COLO668 (cell line): ENCODE data around the gene IL16.
"Not testable (repeated sequence)": the region's sequence is repeated elsewhere in the genome, so short reads cannot be mapped to it uniquely, and the experiment has no call there.

ENCODE experiments used
- DNase-seq: peaks from one replicate; lab custom pipeline; 2025; ENCODE audit not compliant: unreplicated experiment; lab: John Stamatoyannopoulos, UW

IL16 gene

DNA sequence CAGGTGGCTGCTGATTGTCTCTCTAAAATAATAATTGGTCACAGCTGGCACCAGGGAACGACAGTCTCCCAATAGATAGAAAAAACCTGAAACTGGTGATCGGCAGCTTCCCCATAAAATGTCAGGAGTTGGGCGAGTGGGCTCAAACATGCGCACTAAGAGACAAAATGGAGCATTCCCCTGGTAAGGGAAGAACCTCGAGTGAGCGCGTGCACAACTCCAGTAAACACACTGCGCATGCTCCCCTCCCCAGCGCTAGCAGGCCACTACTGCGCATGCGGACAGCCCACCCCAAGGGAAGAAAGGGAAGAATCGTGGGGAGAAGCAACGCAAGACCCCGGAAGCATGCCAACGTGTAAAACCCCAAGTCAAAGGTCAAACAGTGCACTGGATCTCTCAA lies 134.9 kb downstream of the IL16 start:
- no peak for DNase-seq

DNA sequence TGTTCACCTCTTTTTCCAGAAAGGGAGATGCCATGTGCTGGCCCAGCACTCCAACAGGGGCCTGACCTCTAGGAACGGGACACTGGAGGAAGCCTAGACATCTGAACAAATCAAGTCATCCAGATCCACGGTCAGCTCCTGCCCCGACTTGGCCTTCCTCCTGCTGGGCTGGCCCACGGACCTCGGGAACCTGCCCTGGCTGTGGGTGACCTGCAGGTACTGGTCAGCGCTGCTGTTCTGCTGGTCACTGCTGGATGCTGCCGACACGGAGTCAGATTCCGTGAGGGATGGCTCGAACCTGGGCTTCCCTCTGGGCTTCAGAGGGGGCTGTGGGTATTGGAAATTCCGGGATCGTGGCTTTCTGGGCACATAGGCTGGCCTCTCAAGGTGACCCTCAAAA lies 135.6 kb downstream of the IL16 start:
- no peak for DNase-seq

DNA sequence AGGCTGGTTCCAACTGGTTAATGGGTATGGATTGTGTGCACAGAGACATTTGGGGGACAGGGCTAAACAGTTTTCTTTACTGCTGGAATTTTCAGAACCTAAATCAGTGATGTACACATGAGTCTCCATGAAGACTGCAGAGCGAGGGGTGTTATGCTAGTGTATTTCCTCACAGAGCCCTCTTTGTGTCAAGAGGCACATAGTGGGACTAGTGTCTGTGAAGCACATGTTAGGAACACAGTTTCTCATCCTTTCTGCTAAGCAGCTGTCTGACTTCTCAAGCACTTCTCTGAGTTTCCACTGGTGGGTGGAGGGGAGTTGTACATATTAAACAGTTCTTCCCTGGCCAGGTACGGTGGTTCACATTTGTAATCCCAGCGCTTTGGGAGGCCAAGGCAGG lies 136.7 kb downstream of the IL16 start:
- no peak for DNase-seq

DNA sequence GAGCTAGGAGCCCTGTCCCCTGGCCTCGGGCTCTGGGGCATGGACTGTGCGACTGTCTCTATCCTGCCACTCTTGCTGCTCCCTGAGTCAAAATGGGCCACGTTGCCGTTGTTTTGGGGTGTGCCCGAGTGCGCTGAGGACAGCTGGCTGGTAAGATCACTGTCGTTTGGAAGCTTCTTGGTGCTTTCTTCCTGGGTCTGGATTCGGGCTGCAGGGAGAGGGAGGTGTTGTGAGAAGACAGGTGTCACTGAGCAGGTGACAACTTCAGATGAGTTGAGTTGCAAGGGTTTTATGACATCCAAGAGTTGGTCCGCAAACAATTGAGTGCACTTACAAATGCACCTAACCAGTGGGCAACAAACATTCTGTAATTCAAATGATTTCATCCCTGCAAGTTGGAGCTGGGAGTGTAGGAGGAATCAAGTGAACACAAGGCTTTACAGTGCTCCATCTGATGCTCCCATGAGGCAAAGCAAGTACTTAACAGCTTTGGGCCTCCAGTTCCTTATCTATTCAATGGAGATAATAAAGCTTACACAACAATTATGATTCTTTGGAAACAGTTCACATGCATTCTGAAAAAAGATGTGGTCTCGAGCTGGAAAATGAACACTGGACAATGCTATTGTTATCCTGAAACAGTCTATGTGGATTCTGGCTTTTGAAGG lies 138.2 kb downstream of the IL16 start:
- no peak for DNase-seq

DNA sequence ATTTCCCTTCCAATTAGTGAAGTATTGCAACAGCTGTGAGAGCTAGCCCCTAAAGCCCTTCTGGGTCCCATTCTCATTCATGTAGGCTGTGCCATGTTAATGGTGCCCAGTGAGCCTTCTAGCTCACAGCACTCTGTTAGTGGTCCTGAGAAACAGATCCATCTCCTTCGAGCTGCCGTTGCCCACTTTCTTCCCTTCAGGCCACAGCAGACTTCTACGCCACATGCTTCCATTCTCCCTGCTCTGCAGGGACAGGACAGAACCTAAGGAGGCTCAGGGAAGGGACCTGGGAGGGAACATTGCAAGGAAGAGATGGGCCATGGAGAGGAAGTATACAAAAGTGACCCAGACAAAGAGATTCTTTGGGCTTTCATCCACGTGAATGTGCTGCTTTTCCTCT lies 139.0 kb downstream of the IL16 start:
- no peak for DNase-seq

DNA sequence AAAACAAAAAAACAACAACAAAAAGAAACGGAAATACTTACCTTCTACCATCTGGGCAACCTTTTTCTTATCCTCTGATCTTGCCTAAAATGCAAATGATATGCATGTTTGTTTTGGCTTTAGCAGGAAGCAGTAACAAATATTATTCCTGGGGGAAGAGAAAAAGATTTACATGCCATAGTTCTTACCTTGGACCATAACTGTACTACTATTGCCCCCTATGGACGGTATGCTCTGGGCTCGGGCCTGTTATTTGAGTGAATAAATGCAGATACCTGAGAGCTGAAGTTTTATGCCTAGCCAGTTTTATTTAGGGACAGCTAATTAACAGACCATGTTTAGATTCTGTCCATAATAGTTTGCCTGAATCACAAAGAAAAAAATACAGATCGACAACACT lies 139.9 kb downstream of the IL16 start:
- DNase-seq: no peak

DNA sequence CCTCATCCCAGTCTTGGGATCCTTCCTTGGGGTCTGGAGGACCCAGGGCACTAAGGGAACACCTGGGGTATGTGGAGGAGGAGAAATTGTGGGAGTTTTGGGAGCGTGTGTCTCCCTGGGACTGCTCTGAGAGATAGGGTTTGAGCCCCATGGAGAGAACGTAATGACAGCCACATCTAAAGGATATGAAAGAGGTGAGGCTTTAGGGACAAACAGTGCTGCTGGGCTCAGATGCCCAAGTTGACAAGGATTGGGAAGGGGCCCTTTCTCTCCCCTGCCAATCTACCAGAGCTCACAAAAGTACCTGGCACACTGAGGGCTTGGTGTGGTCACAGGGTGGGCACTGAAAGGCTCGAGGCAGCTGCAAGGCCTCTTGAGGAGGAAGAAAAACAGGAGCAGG lies 140.6 kb downstream of the IL16 start:
- no peak for DNase-seq

DNA sequence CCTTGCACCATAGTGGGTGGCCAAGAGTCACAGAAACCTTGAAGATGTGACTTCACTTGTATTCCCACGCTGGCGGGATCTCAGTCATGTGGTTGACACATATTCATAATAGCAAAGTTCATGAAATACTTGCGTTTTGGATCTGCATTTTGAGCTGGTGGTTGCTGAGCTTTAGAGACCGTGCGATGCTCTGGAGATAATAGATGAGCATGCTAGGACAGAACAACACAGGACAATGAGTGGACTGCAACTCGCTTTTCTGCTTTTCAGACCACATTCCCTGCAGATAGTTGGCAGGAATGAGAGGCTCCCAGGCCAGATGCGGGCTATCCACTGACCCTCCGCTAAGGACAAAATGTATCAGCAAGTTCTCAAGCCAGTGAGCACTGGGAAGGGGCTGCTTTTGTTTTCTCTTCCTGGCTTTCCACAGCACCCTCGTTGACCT lies 141.1 kb downstream of the IL16 start:
- no peak for DNase-seq

DNA sequence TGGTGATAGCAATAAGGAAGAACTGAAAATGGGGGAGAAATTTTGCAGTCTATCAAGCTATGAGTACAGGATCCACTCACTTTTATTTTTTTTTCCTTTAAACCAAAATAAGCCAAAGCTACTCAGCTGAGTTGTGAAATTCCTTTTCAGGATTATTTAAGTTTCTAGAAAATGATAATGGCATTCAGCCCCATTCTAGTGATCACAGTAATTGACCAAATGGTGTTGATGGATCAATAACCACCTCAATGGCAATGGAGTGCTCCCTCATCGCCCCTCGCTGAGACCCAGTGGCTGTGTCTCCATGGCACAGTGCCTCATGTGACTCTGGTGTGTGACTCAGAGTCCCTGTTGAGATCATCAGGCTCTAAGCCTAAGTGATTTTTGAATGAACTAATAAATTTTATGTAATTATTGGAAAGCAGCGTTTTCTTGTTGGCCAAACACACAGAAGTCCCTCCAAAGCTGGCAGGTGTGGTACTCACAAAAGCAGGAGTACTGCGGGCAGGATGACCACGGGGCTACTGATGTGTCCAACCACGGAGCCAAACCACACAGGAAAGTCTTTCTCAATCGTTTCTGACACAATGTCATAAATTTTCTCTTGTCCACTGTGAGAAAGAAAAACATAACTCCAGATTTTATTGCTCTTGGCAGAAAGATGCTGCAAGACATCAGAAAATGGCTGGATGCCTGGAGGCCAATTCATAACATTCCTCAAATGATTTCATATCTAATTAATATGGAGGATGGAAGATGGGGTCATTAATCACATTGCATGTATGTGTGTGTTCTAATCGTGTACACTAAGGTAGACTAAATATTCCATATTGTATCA lies 141.7 kb downstream of the IL16 start:
- no peak for DNase-seq

DNA sequence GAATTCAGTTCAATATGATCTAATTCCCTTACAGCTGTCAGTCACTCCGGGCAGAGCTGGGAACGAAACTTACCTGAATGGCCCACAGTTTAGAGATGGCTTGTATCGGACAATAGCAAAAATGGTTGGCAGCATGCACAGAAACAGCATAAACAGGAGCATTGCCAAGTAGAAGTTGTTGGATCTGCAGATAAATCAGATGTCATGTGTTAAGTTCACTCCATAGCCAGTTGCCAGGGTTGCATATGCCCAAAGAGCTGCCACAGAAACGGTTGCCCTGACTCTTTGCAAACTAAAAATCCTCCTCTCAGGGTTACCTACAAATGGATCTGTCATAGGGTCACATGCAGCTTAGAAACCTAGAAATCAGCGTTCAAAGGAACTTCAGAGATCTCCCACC lies 142.6 kb downstream of the IL16 start:
- DNase-seq: no peak

DNA sequence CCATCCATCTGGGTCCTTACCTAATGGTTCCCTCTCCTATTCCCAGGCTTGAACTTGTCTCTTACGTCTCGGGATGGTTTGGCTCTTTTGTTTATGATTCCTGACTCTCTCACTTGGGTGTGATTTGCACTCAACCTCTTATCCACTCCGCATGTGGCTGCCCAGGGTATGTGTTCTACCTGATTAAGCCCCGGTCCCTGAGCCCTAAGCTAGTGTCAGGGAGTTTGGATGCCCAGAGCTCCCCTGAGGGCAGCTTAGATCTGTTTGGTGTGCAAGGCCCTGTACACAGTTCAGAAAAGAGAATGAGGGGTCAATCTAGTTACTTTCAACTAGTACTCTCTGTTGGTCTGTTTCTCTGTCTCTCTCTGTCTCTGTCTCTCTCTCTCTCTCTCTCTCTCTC lies 143.2 kb downstream of the IL16 start:
- no peak for DNase-seq

DNA sequence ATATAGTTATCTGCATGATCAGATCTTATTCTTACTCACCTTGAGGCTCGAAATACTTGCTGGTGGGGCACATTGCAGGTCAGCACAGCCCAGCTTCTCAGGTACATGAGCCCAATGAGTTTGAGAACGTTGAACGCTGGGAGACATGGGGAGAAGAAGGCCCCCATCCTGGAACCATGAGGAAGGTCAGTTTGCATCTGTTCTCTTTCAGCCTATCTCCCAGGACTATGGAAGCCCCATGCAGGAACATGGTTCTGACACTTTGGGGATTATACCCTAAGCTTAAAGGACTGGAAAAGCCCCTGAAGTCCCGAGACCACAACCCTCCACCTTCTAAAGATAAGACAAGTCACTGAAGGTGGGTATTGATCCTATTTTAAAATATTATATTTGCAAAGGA lies 144.7 kb downstream of the IL16 start:
- no peak for DNase-seq

DNA sequence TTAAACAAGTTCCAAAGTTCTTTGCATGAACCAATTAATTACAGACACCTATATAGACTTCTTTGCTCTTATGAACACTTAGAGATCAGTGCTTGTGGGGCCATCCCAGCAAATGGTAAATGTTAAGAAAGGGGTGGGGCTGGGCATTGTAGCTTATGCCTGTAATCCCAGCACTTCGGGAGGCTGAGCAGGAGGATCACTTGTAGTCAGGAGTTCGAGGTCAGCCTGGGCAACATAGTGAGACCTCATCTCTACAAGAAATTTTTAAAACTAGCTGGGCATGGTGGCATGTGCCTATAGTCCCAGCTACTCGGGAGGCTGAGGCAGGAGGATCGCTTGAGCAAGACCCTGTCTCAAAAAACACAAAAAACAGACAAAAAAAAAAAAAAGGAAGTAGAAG lies 146.7 kb downstream of the IL16 start:
- DNase-seq: no peak

DNA sequence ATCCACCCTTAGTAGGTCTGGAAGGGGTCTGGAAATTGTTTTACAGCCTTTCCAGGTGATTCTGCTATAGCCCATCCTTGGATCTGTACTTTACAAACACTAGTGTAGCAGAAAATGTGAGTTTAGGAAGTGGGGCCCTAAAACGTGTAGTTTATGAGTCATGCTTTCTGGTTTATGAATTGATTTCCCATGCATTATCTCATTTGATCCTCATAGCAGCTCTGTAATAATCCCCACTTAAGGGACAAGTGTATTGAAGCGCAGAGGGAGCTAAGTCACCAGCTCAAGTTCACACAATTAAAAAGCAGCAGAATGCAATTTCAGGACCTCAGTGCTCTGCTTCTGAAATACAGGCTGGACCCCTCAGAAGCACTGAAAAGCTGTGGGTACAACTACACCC lies 149.9 kb downstream of the IL16 start:
- no peak for DNase-seq

DNA sequence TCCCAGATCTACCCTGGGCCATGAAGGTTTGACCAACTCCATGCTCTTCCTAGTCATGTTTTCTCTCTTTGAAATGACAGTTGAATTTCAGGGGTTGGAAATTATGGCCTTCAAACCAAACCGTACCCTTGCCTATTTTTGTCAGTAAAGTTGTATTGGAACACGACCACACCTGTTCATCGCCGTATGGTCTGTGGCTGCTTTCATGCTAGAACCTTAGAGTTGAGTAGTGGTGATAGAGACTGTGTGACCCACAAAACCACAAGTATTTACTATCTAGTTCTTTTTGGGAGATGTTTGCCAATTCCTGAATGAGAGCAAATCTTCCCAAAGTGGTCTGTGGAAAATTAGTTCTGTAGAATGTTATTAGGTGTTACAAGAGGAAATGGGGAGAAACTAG lies 151.2 kb downstream of the IL16 start:
- no peak for DNase-seq

DNA sequence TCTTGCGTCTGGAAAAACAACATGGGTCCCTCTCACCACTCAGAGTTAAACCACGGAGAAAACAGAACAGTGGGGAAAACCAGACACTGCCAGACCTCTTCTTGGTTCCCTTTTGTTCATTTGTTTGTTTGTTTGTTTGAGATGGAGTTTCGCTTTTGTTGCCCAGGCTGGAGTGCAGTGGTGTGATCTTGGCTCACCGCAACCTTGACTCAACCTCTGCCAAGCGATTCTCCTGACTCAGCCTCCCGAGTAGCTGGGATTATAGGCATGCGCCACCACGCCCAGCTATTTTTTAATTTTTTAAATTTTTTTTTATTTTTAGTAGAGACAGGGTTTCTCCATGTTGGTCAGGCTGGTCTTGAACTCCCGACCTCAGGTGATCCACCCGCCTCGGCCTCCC lies 152.0 kb downstream of the IL16 start:
- DNase-seq: not testable (repeated sequence)

DNA sequence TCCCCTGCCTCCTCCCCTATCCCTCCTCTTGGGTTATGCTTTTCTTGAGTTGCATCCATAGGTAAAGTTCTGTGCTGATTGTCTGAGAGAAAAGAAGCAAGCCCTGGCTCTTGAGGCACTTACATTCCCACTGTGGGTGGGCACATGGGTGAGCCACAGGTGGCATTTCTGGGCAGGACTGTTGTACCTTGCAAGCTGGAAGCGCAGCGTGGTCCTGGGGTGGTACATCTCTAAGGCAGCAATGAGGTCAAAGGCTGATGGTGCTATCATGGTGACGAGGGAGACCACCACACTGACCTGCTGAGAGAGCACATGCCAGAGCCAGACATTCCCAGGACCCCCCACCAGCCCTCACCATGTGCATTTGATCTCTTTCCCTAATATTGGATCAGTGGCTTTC lies 152.6 kb downstream of the IL16 start:
- DNase-seq: no peak

DNA sequence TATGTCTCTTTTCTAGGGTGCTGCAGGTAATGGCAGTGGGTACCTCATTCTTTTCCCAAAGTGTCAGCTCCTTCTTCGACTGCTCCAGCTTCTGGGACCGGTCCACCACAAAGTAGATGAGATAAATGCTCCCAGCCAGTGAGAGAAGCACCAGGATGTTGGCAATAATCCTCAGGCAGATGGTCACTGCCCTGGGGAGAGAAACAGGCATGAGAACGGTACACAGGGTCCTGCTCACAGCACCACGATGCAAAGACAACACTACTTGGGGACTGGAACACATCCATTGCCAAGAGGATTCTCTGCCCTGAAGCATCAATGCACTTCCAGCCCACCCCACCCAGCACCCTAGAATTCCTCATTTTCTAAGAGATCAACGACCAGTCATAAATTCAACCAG lies 155.0 kb downstream of the IL16 start:
- DNase-seq: no peak

DNA sequence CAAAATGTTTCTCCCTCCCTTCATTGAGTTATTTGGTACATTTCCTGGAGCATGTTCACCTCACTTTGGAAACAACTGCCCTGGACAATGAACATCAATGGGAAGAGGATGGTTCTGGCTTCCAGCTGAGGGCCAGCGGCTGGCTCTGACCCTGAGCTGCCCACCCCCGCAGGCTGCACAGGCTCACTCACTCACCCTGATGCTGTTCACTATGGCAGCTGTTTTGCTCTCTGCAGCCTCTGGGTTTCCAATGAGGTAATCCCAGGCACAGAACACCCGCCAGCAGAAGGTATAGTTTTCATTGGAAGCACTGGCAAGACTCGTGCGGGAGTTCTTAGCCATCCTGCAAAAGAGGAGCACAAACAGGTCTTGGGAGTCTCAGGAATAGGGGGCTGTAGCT lies 159.6 kb downstream of the IL16 start:
- no peak for DNase-seq

DNA sequence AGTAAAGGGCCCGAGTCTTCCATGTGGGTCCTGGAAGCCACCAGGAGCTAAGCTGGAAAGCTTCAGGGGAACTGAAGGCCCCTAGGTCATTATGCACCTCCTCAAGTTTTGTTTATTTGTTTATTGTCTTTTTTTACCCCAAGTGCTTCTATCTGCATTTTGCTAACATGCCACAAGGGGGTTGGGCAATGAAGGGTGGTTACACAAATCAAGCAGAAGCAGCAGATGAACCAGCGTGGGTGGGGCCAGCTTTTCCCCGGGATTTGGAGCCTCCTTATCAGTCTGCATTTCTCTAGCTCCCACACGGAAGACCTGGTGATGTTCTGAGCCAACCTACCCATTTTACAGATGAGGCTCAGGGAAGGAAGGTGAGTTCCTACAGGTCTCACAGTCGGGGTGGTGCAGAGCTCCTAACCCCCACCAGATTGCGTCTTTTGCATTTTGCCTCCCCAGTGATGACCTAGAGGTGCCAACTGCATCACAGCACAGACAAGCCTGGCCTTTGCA lies 160.6 kb downstream of the IL16 start:
- DNase-seq: no peak

DNA sequence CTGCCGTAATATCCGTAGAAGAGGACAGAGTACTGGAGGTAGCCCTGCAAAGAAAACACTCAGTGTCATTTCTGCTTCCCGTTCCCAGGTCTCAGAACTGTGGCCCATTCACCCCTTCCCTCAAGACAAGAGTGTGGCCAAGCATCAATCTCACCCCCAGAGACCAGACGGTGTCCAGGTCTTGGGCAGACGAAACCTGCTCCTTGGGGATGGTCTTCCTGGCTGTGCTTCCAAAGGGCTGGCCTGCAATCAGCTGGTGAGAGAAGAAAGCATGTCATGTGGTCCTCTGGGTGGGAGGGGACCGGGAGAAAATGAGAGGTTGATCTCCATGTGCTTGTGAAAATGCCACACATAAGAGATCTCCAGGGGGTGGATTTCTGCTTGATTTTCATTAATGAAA lies 161.6 kb downstream of the IL16 start:
- no peak for DNase-seq

DNA sequence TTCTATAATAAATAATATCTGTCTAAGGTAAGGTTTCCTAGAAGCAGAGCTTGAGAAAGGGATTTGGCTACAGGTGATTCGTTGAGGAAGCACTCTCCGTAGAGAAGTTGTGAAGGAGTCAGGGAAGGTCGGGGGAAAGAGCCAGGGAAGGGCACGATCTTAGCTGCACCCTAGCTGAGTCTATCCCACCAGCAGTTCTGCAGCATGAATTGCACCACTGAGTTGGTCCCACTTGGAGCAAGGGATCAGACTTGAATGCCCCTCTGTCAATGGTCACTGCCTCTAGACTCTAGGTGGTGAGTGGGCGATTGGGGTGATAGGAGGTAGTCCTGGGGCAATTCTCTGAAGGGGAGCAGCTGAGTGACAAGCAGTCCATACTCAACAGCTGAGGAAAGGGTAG lies 163.8 kb downstream of the IL16 start:
- no peak for DNase-seq

DNA sequence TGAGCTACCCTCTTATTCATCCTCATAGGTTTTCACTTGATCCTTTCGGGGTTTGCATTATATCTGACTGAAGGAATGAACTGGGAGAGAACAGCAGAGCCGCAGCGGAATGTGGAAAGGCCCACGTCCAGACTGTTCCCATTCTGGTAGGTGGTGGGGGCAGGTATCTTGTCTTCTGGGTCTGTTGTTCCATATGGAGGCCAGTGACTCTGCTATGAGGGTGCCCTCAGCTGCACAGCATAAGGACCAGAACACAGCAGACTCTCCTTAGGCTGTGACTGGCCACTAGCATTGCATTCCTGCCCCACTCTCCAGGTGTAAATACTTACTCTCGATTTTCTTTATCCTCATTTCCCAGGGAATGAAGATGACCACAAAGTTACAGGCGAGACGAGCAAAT lies 165.2 kb downstream of the IL16 start:
- DNase-seq: no peak
